NCI-H82 treated with DMSO at 0.1 percent for 48 hours (cell line): Measurements from ENCODE around the gene DHRS11.
"Not testable (repeated sequence)": the region's sequence is repeated elsewhere in the genome, so short reads cannot be mapped to it uniquely, and the experiment has no call there.

ENCODE experiments used
- DNase-seq: peaks from one replicate; lab custom pipeline; 2025; ENCODE audit not compliant: unreplicated experiment; lab: John Stamatoyannopoulos, UW

The DHRS11 gene

DNA sequence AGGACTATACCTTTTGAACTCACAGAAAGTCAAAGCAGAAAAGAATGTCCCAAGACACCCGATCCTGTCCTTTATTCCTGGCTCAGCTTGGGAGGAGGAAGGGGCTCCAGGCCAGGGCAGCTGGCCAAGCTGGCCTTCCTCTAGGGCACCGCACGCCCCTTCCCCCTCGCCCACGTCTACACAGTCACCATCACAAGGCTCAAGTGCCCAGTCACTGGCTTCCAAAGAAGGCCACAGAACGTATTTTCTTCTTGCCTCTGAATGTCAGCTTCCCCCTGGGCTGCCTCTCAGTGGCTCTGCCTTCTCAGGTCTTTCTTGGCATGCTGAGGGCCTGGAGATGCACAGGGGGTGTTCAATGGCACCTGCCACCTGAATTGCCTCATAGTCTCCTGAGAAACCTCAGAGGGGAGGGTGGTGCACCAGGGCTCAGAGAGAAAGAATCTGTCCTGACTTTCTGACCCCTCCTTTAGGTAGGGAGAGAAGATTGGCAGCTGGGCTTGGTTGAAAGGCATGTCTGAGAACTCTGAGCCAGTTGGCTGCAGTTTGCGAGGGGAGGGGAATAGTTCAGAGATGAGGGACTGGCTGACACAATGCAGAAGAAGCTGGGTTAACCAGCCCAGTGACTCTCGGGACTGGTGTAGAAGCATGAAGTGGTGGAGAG lies 2.1 kb downstream of the DHRS11 start:
- DNase-seq = no peak

DNA sequence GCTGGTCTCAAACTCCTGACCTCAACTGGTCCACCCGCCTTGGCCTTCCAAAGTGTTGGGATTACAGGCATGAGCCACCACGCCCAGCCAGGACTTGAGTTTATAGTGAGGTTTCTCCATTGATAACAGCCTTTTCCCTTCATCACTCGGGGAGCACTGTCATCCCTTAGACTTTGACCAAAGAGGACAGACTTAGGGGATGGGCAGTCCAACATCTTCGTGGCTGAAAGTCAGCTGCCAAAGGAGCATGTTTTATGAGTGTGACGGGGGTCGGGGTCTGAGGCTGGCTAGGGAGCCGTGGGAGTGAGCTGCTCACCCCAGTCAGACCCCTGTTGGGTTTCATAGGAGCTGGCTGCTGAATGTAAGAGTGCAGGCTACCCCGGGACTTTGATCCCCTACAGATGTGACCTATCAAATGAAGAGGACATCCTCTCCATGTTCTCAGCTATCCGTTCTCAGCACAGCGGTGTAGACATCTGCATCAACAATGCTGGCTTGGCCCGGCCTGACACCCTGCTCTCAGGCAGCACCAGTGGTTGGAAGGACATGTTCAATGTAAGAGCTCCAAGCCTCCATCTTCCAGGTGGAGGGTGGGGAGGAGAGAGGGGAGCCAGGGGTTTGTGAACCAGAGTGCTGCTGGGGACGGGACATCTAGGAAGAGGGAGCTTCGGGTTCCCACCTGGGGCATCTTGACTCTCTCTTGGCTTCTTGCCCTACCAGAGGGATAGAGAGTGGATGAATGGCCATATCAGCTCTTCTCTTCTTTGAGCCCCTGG lies 3.1 kb downstream of the DHRS11 start:
- no peak for DNase-seq

DNA sequence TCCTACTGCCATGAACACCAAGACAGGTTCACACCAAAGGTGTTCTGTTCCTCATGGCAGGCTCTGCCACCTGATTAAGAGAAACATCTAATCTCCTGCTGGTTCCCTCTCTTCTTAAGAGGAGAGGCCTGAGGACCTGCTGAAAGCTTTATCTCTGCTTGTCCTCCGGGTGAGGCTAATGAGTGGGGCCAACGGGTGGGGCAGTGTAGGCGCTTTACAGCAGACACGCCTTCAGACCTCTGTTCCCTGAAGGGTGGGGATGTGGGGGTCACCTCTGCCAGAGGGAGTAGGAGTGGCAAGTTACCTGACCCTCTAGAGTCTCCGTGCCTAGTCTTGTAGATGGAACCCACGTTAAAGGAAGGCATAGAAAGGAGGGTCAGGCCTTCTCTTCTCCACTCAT lies 5.5 kb downstream of the DHRS11 start:
- no peak for DNase-seq

DNA sequence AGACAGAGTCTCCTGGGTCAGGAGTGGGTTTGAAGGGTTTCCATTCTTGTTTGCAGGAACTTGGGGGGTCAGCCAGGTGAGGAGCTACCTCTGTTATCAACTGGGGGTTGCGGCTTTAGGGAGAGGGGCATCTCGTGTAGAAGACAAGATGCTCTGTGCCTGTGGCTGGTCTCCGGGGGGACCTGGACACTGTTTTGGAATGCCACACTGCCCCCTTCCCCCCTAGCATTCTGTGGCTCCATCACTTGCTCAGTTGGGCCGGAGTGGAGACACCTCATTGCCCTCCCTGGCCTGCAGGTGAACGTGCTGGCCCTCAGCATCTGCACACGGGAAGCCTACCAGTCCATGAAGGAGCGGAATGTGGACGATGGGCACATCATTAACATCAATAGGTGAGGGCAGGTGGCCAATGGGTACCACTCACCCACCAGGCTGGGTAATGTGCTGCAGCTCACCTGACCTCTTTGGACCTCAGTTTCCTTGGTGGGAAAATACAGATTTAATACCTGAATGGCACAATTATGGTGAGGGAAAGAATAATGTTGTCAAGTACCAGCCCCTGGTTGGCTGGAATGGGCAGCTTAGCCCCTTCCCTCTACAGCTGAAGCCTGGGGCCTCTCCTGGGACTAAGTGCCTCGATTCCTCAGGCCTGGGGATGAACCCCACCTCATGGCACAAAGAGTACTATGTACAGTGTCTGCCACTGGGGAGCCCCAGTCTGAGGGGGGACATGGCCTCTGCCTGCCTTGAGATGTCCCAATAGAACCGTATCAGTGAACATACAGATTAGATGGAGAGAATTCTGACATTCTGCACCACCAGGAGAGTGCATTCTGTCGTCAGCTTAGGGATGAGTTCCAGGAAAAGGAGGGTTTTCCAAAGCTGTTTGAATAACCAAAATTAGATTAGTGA lies 6.4 kb downstream of the DHRS11 start:
- no peak for DNase-seq

DNA sequence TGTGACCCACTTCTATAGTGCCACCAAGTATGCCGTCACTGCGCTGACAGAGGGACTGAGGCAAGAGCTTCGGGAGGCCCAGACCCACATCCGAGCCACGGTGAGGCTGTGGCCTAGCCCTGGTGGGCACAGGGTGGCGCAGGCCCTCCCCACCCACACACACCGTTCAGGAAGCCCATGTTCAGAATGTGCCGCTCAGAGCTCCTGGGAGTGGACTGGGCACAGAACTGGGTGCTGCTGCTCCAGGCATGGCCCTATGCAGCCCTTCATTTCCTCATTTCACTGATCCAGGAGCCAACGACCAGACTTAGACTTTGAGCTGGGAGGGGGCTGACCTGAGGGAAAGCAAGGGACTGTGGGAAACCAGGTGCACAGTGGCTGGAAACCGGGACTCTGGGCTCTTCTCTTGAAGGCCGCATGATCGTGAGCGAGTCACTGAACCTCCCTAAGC lies 7.3 kb downstream of the DHRS11 start:
- no peak for DNase-seq

DNA sequence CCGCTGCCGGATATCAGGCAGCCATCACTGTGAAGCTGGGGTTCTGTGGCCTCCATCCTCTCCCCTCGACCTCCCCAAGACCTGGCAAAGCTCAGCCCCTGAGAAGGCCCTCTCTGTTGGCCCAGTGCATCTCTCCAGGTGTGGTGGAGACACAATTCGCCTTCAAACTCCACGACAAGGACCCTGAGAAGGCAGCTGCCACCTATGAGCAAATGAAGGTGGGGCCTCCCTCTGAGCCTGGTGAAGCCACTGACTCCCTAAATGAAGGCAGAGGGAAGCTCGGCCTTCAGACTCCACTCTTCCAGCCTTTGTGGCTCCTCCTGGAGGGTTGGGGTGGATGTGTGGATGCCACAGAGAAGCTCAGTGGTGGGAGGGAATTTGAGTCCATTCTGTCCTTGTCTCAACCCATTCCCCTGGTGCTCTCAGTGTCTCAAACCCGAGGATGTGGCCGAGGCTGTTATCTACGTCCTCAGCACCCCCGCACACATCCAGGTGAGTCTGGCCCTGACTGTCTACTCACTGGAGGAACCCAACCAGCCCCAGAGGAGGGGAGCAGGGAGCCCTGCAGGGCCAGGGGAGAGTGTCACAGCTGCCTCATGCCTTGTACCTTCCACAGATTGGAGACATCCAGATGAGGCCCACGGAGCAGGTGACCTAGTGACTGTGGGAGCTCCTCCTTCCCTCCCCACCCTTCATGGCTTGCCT lies 8.0 kb downstream of the DHRS11 start:
- DNase-seq = no peak

DNA sequence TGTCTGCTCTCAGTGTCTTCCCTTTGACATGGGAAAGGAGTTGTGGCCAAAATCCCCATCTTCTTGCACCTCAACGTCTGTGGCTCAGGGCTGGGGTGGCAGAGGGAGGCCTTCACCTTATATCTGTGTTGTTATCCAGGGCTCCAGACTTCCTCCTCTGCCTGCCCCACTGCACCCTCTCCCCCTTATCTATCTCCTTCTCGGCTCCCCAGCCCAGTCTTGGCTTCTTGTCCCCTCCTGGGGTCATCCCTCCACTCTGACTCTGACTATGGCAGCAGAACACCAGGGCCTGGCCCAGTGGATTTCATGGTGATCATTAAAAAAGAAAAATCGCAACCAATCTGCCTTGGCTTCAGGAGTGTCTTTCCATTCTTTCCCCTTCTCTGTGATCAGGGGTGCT lies 8.8 kb downstream of the DHRS11 start:
- DNase-seq = no peak

DNA sequence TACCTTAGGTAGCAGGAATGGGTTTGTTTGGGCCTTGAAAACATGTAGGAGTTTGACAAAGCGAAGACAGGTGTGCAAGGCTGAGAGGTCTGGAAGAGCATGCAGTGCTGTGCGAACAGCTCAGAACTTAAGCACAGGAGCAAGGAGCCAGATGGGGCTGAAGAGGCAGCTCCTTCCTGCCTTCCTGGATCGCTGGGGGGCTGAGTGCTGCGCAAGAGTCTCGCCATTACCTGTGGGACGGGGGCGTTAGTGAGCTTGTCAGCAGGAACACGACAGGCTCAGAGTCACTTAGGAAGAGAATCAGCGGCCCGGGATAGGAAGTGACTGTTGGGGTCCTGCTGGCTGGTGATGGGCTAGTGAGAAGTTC lies 9.2 kb downstream of the DHRS11 start:
- no peak for DNase-seq

DNA sequence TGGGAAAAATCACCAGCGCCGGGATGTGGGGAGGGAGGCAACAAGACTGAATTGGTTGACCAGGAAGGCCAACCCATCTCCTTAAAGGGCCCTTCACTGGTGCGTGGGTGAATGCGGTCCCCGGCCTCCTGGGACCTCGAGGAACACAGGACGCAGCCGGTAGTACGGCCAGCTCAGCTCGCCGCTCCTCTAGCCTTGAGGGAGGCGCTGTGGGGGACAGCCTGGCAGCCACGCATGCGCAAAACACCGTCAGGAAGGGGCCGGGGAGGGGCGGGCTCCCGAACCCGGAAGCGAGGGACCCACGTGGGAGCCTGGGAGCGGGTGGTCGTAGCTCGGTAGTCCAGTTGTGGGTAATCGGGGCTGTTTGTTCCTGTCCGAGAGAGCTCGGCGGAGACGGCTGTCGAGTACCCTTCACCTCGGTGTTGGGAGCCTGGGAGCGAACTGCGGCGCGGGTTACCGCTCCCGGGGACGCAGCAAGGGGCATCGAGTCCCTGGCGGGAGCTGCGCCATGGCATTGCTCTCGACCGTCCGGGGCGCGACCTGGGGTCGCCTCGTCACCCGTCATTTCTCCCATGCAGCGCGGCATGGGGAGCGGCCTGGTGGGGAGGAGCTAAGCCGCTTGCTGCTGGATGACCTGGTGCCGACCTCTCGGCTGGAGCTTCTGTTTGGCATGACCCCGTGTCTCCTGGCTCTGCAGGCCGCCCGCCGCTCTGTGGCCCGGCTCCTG lies 9.8 kb downstream of the DHRS11 start, which contains the start of gene MRM1:
MRM1 (plus strand) TSS at position 281 of the 727 bp plus-strand sequence; CDS start at position 509, 228 bp downstream.
- DNase-seq = peak; percentile 78

DNA sequence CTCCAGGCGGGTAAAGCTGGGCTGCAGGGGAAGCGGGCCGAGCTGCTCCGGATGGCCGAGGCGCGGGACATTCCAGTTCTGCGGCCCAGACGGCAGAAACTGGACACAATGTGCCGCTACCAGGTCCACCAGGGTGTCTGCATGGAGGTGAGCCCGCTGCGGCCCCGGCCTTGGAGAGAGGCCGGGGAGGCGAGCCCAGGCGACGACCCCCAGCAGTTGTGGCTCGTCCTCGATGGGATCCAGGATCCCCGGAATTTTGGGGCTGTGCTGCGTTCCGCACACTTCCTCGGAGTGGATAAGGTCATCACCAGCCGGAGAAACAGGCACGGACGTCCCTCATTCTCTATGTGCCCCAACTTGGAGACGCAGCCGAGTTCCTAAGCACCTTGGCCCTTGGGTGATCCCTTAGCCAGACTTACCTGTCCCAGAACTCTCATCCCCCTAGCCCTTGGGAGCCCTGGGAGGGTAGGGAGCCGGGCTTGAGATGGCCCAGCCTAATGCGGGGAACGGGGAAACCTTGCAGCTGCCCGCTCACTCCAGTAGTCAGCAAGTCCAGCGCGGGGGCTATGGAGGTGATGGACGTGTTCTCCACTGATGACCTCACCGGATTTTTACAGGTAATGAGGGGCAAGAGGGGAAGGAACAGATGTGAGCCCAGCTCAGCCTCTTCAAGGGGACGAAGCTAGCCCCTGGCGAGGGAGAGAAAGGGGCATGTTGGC lies 10.5 kb downstream of the DHRS11 start:
- no peak for DNase-seq

DNA sequence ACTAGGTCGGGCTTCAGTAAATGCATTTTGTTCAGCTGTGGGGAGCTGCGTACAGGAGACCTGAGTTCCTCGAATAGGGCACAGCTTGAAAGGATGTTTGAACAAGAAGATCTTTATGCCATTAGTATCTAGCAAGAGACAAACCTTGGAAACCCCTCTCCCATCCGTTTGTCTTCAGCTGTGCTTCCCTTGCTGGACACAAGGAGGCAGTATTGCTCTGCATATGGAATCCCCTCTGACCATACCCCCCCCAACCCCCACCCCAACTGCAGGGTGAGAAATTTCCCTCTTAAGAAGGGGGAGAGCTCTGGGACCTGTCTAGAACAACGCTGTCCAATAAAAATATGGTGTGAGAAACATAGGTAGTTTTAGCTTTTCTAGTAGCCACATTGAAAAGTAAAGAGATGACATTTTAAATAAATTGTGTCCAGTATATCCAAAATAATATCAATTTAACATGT lies 11.3 kb downstream of the DHRS11 start:
- peak; percentile 67 for DNase-seq

DNA sequence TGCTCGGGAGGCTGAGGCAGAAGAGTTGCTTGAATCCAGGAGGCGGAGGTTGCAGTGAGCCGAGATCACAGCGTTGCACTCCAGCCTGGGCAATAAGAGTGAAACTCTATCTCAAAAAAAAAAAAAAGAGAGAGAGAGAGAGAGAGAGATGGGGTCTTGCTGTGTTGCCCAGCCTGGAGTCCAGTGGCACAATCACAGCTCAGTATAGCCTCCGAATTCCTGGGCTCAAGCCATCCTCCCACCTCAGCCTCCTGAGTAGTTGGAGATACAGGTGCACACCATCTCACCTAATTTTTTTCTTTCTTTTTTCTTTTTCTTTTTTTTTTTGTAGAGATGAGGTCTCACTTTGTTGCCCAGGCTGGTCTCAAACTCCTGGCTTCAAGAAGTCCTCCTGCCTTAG lies 13.3 kb downstream of the DHRS11 start:
- not testable (repeated sequence) for DNase-seq

DNA sequence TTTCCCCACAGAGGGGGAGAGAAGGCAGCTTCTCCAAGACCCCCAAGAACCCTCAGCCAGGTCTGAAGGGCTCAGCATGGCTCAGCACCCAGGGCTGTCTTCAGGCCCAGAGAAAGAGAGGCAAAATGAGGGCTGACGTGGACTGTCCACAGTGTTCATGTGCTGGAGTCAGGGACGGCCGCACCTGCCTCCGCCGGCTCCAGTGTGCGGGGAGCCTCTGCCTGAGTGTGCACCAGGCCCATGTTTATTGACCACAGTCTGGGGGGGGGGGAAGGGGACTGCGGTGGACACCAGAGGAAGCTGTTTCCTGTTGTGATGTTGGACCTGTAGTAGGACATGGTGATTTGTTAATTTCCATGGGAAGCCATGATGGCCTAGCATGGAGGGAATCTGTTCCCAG lies 16.6 kb downstream of the DHRS11 start:
- DNase-seq = no peak

DNA sequence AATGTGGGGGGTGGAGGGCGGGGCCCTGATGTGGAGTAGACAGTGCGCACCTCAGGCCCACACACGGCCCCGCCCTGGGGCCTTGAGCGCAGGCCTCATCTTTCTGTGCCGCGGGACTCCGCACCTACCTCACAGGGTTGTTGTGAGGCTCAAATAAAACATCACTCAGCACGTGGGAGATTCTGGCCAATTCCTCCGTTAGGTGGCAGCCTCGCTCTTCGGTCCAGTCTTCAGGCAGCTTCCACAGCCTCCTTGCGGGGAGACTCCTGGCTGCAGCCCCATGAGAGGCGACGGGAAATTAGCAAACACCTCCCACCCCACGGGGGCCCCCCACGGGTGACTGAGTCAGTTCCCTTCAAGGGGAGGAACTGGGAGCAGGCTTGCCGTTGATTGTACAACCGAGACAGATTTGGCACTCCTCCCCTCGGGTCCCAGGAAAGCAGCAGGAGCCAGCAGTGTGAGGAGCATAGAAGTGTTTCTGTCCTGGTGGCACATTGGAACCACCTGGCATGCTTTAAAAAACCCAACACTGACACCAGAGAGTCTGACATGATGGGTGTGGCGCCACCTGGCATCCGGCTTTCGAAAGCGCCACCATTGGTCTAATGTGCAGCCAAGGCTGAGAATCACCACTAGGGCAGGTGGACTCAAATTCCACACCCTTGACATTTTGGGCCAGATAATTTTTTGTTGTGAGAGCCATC lies 17.3 kb downstream of the DHRS11 start:
- no peak for DNase-seq

DNA sequence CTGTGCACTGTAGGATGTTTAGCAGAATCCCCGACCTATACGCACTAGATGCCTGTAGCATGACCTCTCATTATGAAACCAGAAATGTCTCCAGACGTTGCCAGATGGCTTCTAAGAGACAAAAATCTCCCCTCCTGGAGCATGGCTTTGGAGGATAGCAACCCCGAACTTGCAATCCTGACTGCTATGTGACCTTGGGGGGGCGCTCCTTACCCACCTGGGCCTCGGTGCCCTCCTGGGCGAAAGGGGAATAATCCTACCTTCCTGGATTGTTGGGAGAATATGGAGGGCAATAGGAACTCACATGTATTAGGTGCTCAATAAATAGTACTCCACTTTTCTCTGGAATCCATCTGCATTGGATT lies 17.8 kb downstream of the DHRS11 start:
- no peak for DNase-seq

DNA sequence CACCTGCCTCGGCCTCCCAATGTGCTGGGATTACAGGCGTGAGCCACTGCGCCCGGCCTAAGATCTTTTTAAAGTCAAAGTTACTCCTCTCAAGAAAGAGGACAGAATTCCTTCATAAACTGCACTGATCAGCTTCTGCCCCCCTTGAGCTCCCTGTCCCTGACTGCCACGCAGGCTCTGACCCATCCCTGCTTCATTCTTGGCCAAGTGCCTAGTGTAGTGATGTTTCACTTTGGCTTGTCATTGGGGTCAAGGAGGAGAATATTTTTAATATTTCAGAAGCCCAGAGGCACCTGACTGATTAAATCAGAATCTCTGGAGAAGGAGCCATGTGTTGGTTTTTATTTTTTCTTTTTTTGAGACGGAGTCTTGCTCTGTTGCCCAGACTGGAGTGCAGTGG lies 18.8 kb downstream of the DHRS11 start:
- no peak for DNase-seq

DNA sequence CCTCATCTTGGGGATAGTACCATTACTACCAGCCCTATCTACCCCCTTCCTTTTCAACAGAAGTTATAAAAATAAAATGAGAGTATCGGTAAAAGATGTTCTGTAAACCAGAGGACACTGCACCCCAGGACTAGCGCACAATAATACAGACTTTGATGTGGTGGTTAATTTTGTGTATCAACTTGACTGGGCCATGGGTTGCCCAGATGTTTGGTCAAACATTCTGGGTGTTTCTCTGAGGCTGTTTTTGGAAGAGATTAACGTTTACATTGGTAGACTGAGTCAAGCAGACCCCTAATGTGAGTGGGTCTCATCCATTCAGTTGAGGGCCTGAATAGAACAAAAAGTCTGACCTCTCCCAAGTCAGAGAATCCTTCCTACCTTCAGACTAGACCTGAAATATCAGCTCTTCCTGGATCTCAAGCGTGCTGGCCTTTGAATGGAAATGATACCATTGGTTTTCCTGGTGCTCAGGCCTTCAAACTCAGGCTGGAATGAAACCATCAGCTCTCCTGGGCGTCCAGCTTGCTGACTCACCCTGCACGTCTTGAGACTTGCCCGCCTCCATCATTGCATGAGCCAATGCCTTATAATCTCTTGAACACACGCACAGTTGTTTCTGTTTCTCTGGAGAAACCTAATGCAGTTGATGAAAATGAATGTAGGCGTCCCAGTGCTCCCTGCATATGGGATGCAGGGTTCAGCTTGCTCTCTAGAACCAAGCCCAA lies 19.8 kb downstream of the DHRS11 start:
- DNase-seq = no peak

DNA sequence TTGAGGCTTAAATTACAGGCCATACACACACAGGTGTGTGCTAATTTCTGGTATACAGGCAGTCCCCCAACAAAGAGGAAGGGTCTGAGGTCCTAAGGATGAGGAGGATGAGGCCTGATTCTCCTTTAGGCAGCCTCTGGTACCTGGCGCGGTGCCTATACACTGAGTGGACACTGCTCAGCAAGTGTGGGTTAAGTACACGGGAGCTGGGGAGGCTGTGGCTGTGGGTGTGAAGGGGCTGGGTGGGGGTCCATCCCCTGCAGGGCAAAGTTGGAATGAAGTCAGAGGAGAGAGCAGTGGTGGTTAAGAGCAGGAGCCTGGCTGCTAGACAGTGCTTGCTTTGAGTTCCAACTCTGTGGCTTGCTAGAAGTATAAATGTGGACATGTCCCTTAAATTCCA lies 20.6 kb downstream of the DHRS11 start:
- no peak for DNase-seq
